ENCODE measurements around the gene SLC35F5.
A peak's percentile ranks its signal among the peaks of the same experiment; 100 is the strongest.
"Not testable (repeated sequence)": the region's sequence is repeated elsewhere in the genome, so short reads cannot be mapped to it uniquely, and the experiment has no call there.

Gene SLC35F5

DNA sequence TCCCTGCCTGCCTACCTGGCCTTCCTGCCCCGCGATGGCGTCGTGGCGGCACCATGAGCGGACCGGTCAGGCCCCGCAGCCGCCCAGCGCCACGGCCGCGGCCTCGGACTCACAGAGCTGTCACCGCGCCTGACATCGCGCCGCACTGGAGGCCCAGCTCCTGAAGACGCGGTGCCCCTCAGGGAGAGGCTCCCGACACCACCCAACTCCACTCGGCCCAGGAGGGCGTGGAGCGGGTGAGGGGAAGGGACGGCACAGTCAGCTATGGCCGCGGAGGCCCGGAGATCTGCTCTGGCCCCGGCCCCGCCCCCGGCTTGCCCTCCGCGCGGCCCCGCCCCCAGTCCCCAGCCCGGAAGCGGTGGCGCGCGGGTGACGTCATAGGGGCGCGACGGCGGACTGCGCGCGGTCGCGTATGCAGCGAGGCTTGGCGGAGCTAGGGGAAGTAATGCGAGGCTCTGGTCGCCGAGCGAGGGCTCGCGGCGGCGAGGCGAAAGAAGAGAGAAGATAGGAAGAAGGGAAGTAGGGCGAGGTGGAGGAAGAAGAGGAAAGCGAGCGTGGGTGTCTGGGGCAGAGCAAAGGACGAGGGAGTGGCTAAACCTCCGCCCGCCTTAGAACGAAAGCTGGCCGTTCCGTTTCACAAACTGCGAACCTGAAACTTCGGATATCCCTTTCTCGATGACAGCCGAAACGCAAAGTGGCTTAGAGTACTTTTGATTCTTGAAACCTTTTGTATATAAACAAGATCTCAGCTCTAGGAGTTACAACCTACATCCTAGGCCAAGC lies at the start of gene SLC35F5:
Gene SLC35F5, minus strand, starts transcription at position 288 of the 783 bp plus-strand sequence. Its CDS starts 233 bp downstream, at position 55.
- peak; percentile 83 to 88 for DNase-seq

DNA sequence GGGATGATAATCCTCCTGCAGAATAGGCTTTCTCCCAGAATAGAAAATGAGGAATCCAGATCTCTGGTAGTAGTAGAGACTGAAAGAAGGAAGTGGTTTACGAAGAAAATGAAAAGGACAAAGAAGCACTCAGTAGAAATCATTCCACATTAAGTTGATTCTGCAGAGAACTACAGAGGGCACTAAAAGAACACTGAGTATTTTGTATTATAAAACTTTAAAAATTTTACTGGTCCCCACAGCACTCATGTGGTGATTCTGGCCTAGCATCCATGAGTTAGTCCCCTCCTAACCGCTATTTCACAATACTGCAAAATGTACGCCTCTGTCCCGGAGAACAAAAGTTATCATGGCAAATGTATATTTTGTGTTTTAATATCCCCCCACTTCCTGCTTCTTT lies 42.9 kb upstream of the SLC35F5 start:
- no peak for DNase-seq

- no peak for DNase-seq
Measured at GRCh38 chr2:113797237-113797636, 40.8 kb upstream of the SLC35F5 start.

DNA sequence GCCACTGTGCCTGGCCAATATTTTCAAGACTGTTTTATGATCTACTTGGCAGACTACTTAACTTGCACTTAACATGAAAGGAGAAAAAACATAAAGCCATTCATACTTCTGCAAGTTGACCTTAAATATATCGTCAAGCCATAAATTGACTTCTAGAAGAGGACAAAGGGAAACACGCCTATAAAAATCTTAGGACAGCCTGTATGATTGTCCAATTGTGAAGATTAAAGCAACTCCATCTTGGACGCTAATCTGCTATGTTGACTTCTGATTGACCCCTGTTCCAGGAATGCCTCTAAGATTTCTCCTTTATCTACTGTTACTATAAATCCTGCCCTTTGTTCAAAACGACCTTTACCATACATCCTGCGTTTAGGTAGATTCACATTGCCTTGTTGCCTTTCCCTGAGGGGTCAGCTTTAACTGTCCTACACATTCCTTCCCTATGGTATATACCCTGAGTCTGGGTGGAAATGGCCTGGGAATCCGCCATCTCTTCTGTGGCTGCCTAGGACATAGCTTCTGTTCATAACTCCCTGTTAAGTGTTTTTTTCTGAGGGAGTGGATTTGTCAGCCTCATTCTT lies 40.2 kb upstream of the SLC35F5 start:
- no peak for DNase-seq

DNA sequence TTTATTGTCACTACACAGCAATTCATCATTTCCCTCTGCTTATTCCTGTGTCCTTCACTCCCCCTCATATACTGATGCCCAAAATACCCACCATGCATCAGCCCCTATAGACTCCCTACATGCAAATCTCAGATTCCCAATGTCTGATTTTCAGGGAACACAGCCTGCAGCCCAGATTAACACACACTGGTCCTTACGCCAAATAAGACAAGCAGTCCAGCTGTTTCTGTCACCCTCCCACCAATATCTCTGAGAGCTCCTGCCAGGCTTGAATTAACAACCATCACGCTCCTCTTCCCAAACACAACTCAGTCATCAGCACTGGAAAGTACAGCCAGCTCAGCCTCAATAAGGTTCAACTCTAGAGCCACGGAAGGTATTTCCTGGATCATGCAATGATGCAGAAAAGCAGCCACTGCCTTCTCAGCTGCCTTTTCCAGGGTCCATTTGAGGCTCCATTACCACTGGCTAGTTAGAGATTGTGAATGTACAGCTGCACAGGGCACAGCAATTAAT lies 39.0 kb upstream of the SLC35F5 start:
- DNase-seq: no peak

- DNase-seq: no peak
Measured at GRCh38 chr2:113791697-113792590, 35.5 kb upstream of the SLC35F5 start.

- no peak for DNase-seq
Measured at GRCh38 chr2:113784823-113785744, 28.6 kb upstream of the SLC35F5 start.

GRCh38 chr2:113780472-113780871 lies 24.0 kb upstream of the SLC35F5 start:
- DNase-seq: no peak

GRCh38 chr2:113777371-113777770 lies 20.9 kb upstream of the SLC35F5 start:
- no peak for DNase-seq

DNA sequence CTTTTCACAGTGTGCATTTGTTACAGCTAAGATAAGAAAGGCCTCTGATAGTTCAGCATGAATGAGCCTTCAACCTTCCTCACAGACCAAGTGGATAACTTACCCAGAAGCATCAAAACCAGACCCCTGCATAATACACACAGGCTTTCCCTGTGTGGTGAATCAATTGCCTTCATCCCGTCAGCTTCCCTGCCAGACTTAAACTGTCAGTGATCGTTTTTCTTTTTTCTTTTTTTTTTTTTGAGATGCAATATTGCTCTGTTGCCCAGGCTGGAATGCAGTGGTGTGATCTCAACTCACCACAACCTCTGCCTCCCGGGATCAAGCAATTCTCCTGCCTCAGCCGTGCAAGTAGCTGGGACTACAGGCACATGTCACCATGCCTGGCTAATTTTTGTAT lies 20.5 kb upstream of the SLC35F5 start:
- no peak for DNase-seq

GRCh38 chr2:113774616-113775015 lies 18.2 kb upstream of the SLC35F5 start:
- DNase-seq: not testable (repeated sequence)

DNA sequence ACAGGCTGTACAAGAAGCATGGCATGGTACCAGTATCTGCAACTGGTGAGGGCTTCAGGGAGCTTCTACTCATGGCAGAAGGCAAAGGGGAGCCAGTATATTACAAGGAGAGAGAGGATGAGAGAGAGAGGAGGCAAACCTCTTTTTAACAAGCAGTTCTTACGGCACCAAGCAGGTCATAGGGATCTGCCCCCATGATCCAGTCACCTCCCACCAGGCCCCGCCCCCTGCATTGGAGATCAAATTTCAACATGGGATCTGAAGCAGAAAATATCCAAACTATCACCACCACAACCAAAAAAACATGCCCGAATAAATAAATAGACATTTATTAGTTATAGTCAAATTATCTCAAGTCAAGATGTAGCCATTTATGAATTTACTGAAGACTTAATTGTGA lies 14.5 kb upstream of the SLC35F5 start:
- no peak for DNase-seq

DNA sequence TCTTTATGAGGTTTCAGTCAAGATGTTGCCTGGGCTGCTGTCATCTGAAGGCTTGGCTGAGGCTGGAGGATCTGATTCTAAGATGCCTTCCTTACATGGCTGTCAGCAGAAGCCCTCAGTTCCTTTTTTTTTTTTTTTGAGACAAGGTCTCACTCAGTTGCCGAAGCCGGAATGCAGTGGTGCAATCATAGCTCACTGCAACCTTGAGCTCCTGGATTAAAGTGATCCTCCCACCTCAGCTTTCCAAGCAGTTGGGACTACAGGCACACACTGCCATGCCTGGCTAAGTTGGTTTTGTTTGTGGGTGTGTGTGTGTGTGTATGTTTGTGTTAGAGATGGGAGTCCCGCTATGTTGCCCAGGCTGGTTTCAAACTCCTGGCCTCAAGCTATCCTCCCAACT lies 13.1 kb upstream of the SLC35F5 start:
- no peak for DNase-seq

- DNase-seq: no peak
Measured at GRCh38 chr2:113768770-113769169, 12.3 kb upstream of the SLC35F5 start.

- no peak for DNase-seq
Measured at GRCh38 chr2:113767811-113768460, 11.5 kb upstream of the SLC35F5 start.

DNA sequence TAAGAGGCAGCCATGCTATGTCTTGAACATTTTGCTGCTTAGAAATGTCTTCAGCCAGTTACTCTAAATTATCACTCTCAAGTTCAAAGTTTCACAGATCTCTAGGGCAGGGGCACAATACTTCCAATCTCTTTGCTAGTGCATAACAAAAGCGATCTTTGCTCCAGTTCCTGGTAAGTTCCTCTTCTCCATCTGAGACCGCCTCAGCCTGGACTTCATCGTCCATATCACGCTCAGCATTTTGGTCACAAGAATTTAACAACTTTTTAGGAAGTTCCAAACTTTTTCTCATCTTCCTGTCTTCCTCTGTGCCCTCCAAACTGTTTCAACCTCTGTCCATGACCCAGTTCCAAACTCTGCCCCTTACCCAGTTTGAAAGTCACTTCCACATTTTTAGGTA lies 8.8 kb upstream of the SLC35F5 start:
- DNase-seq: no peak

GRCh38 chr2:113762377-113763118 lies 6.1 kb upstream of the SLC35F5 start:
- no peak for DNase-seq

- DNase-seq: no peak
Measured at GRCh38 chr2:113760400-113760799, 4.0 kb upstream of the SLC35F5 start.

DNA sequence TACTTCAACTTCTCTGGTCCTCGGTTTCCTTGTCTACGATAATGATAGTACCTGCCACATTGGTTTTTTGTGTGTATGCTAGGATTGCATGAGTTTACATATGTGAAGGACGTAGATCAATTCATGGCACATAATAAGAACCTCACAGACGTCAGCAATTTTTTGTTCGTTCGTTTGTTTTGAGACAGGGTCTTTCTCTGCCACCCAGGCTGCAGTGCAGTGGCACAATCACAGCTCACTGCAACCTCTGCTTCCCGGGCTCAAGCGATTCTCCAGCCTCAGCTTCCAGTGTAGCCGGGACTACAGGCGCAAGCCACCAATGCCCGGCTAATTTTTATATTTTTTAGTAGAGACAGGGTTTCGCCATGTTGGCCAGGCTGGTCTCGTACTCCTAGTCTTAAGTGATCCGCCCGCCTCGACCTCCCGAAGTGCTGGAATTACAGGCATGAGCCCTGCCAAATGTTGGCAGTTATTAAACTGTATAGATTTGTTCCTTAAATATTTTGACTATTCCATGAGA lies 756 bp upstream of the SLC35F5 start:
- DNase-seq: no peak

GRCh38 chr2:113755835-113756354 lies 547 bp downstream of the SLC35F5 start:
- DNase-seq: peak; percentile 47 to 51

Data from SHP77 (cell line).